GM23338 (cell line): ENCODE measurements around the gene FSD1.

Source experiments
- CREB1 ChIP-seq: fragments of 250-450 bp; sonication (Bioruptor Pico); IDR thresholded peaks from 2 replicates; pipeline ENCODE4 v1.5.0; 2020; ENCODE audit warnings: low read depth, mild to moderate bottlenecking, moderate library complexity
- EZH2 ChIP-seq: fragments of 200-600 bp; sonication (generic); IDR thresholded peaks from one replicate; pipeline ENCODE4 v1.8.0; 2017; ENCODE audit warnings: antibody characterized with exemption, mild to moderate bottlenecking, low read depth; ENCODE audit not compliant: unreplicated experiment
- JUNB ChIP-seq: IDR thresholded peaks from one replicate; pipeline ENCODE4 v1.6.1; 2016; ENCODE audit warnings: antibody characterized with exemption; ENCODE audit not compliant: unreplicated experiment
- POLR2AphosphoS5 ChIP-seq: IDR thresholded peaks from 2 replicates; pipeline ENCODE4 v1.6.1; 2016; ENCODE audit warnings: antibody characterized with exemption, low read depth
- TF ChIP-seq, protein P1 (sequence below), 2 experiments: fragments of 200-600 bp in 1 of 2; sonication (generic) in 1 of 2; conservative IDR thresholded peaks; 2 replicates each; pipeline versions ENCODE4 v1.5.1 to v1.6.1; 2016 to 2017; ENCODE audit warnings: antibody characterized with exemption in 2 of 2, low read depth in 2 of 2, mild to moderate bottlenecking in 2 of 2, moderate library complexity in 1 of 2
- TF ChIP-seq, protein P2 (sequence below): IDR thresholded peaks from one replicate; pipeline ENCODE4 v1.6.1; 2018; ENCODE audit warnings: antibody characterized with exemption; ENCODE audit not compliant: unreplicated experiment
- TF ChIP-seq, protein P3 (sequence below): IDR thresholded peaks from 2 replicates; pipeline ENCODE4 v1.6.1; 2016; ENCODE audit warnings: antibody characterized with exemption

DNA sequence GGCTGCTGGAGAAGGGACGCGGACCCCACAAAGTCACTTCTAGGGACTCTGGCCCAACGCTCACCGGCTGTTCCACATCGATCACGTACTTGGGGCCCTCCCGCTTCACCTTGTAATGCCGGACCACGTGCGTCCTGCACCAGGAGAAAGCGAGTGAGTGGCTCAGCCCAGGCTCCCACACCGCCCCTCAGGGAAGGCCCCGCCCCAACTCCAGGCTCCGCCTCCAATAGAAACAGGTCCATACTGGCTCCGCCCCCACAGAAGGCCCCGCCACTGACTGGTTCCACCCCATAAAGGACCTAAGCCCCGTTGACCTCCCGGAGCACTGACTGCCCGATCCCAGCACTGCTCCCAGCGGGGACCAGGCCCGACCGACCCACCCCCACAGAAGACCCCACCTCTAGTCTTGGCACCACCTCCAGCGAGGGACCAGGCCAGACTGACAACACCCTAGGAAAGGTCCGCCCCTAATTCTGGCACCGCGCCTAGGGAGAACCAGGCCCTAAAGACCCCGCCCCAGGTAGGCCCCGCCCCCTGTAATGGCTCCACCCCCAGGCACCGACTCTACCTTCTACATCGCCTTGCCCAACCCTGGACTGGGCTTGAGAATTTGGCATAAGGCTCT, 23.0 kb downstream of the FSD1 start:
- TF ChIP-seq, protein P1, sequence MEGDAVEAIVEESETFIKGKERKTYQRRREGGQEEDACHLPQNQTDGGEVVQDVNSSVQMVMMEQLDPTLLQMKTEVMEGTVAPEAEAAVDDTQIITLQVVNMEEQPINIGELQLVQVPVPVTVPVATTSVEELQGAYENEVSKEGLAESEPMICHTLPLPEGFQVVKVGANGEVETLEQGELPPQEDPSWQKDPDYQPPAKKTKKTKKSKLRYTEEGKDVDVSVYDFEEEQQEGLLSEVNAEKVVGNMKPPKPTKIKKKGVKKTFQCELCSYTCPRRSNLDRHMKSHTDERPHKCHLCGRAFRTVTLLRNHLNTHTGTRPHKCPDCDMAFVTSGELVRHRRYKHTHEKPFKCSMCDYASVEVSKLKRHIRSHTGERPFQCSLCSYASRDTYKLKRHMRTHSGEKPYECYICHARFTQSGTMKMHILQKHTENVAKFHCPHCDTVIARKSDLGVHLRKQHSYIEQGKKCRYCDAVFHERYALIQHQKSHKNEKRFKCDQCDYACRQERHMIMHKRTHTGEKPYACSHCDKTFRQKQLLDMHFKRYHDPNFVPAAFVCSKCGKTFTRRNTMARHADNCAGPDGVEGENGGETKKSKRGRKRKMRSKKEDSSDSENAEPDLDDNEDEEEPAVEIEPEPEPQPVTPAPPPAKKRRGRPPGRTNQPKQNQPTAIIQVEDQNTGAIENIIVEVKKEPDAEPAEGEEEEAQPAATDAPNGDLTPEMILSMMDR (conservative IDR thresholded peaks at IDR 0.05; ENCODE audit: low read depth in 2 of 2) = no peak
- peak; percentile 76 for TF ChIP-seq POLR2AphosphoS5
- TF ChIP-seq JUNB = no peak
- no peak for TF ChIP-seq EZH2
- no peak for TF ChIP-seq CREB1 (CRISPR knock-in tag)
- TF ChIP-seq, protein P2, sequence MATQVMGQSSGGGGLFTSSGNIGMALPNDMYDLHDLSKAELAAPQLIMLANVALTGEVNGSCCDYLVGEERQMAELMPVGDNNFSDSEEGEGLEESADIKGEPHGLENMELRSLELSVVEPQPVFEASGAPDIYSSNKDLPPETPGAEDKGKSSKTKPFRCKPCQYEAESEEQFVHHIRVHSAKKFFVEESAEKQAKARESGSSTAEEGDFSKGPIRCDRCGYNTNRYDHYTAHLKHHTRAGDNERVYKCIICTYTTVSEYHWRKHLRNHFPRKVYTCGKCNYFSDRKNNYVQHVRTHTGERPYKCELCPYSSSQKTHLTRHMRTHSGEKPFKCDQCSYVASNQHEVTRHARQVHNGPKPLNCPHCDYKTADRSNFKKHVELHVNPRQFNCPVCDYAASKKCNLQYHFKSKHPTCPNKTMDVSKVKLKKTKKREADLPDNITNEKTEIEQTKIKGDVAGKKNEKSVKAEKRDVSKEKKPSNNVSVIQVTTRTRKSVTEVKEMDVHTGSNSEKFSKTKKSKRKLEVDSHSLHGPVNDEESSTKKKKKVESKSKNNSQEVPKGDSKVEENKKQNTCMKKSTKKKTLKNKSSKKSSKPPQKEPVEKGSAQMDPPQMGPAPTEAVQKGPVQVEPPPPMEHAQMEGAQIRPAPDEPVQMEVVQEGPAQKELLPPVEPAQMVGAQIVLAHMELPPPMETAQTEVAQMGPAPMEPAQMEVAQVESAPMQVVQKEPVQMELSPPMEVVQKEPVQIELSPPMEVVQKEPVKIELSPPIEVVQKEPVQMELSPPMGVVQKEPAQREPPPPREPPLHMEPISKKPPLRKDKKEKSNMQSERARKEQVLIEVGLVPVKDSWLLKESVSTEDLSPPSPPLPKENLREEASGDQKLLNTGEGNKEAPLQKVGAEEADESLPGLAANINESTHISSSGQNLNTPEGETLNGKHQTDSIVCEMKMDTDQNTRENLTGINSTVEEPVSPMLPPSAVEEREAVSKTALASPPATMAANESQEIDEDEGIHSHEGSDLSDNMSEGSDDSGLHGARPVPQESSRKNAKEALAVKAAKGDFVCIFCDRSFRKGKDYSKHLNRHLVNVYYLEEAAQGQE = no peak
- TF ChIP-seq, protein P3, sequence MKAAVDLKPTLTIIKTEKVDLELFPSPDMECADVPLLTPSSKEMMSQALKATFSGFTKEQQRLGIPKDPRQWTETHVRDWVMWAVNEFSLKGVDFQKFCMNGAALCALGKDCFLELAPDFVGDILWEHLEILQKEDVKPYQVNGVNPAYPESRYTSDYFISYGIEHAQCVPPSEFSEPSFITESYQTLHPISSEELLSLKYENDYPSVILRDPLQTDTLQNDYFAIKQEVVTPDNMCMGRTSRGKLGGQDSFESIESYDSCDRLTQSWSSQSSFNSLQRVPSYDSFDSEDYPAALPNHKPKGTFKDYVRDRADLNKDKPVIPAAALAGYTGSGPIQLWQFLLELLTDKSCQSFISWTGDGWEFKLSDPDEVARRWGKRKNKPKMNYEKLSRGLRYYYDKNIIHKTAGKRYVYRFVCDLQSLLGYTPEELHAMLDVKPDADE = no peak
